Measurements from ENCODE around the gene CDH13.

The CDH13 gene

DNA sequence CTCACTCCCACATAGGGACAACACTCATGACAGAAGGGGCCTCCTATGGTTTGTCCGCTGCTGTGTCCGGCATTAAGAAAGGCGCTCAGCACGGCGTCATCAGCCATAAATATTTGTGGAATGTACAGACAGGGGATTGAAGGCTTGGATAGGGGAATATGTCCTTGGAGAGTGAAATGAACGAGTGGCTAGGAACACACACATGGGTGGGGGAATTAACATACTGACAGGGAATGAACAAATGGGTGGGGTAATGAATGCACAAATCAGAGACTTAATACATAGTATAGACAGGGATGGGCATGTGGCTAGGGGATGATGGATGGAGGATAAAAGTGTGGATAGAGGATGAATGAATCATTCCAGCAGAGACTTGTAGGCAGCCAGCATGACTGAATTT lies 1027.0 kb downstream of the CDH13 start:
- DNase-seq = no peak

DNA sequence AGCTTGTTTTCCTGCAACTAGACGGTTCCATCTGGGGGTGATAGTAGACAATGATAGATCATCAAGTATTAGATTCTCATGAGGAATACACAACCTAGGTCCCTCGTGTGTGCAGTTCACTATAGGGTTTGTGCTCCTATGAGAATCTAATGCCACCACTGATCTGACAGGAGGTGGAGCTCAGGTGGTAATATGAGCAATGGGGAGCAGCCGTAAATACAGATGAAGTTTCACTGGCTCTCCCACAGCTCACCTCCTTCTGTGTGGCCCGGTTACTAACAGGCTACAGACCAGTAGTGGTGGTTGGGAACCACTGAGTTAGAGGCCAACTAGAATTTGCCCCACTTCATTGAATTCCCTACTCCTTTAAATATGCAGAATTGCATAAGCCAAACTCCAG lies 1033.5 kb downstream of the CDH13 start:
- DNase-seq = no peak

DNA sequence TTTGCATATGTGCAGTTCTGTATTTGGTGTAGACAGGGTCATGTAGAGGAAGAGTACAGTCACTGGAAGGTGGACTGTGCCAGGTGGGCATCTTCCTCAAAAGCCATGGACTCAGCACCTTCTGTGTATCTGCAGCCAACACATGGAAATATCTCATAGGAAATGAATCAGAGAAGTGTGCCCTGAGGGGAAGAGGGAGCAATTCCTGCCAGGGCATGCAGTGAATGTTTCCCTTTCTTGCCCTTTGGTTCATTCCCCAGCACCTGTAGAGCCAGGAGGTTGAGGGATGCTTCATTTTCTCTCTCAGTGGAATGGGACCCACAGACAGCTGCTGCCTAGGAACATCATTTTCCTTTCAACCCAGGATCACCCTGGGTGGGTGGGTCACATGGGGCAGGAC lies 1034.9 kb downstream of the CDH13 start:
- DNase-seq = no peak

DNA sequence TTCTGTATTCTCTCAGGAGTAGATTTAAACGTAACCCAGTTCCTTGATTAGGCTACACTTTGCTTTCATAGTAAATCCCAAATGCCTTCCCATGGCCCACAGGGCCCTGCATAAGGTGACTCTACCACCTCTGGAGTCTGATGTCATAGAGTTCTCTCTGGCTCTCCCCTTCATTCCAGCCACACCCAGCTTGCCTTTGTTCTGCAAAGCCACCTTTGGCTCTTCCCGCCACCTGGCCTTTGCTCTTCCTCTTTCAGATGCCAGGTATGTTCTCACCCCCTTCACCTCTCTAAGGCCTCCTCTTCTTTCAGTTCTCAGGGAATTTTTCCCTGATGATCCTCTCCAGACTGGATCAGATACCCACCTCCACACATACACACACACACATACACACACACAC lies 1039.7 kb downstream of the CDH13 start:
- DNase-seq = no peak

- no peak for DNase-seq
Measured at GRCh38 chr16:83669456-83669855, 1042.7 kb downstream of the CDH13 start.

DNA sequence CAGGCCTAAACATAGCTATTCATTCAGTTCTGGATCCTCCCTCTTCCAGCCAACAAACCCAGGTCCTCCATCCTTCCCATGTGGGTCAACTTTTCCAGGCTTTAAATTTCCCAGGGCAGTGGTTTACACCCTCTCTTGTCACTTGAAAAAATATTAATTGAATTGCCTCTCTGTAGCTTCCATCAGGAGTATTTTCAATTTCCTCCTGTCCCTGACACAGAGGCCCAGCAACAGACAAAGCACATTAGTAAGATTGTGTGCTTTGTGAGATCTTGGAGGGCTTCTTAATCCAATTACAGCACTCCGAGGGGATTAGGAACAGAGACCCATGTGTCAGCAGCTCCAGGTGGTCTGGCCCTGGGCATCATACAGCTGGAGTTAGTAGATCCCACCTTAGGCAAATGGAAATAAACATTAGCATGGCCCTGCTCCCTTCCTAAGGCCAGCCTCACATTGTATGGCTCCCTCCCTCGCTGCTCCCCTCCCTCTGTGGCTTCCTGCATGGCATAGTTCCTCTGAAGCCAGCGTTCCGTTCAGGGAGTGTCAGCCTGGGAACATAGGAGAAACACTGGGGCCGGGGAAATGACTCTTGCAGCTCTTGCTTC lies 1048.3 kb downstream of the CDH13 start:
- no peak for DNase-seq

DNA sequence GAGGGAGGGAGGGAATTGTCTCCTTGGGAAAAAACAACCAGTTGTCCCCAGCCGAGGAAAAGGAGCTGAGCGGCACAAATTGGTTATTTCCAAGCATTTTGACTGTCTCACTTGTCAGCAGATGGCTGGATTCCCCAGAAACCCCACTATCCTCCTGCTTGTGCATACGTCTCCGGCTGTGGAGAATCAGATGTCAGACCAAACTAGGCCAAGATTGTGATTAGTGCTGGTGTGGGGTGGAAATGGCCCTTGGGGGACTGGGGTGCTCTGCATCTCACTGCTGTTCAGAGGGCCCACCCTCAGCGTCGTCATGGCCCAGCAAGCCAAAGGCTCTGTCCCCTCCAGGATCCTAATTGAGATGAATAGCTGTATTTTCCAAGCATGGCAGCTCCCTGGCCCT lies 1049.3 kb downstream of the CDH13 start:
- no peak for DNase-seq

DNA sequence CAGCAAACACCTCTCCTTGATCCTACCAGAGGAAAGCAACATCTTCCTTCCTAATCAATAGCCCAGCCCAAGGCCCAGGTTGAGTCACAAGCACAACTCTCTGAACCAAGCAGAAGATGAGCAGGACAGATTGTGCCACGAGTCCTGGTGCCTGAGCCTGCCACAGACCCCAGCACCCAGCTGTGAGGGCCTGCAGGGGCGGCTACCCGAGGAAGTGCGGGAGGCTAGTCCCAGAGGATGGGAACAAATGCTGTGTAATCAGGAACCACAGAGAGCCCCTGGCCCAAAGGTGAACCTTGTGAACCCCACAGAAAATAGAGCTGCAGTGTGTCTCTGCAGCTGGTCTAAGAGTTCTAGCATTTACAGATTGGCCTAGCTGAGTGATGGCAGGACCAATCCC lies 1054.2 kb downstream of the CDH13 start:
- no peak for DNase-seq

- no peak for DNase-seq
Measured at GRCh38 chr16:83681381-83681956, 1054.7 kb downstream of the CDH13 start.

DNA sequence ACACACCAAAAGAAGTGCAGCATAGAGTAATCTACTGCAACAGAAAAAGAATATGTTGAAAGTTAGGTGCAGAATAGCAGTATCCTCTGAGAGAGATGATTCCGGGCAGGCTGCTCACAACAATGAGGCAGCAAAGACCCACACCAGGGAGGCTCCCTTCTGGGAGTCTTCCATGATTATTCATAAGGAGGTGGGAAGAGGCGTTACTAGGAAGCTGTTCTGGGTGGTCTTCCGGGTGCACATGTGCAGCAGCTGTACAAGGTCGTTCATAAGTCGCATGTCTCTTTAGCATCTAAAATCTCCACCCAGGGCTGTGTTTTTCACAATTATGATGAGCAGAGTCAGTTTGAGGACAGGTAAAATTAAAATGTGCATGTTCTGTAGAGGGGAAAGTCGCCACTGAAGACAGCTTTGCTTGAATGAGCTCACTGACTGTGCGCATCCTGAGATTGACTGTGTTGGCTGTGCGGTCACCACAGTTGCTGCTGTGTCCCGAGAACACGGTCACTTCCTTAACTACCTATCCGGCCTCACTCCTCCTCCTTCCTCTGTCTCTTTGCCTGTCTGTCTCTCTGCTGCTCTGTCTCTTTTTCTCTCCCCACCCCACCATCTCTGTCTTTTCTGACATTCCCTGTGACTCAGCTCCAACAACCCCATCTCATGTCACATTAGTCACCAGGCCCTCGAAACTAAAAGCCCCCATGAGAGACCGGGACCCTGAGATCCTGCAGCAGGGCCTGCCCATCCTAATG lies 1055.5 kb downstream of the CDH13 start:
- no peak for DNase-seq

DNA sequence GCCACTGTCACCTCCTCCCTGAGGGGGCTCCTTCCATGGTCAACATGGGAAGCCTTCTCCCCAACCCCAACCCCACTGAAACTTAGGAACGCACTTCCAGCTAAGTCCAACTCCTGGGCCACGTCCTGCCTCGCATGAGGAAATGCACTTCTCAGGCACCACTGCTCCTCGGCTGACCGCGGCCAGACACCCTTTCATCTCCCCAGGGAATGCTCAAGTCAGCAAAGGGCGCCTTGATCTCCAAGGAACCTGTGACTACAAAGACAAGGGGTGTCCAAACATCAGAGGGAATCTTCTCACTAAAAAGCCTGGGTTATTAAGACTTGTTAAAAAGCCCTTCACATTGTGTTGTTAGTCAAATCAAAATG lies 1056.1 kb downstream of the CDH13 start:
- DNase-seq = no peak

GRCh38 chr16:83685615-83686165 lies 1058.9 kb downstream of the CDH13 start:
- DNase-seq = no peak

GRCh38 chr16:83686726-83687125 lies 1060.0 kb downstream of the CDH13 start:
- DNase-seq = no peak

DNA sequence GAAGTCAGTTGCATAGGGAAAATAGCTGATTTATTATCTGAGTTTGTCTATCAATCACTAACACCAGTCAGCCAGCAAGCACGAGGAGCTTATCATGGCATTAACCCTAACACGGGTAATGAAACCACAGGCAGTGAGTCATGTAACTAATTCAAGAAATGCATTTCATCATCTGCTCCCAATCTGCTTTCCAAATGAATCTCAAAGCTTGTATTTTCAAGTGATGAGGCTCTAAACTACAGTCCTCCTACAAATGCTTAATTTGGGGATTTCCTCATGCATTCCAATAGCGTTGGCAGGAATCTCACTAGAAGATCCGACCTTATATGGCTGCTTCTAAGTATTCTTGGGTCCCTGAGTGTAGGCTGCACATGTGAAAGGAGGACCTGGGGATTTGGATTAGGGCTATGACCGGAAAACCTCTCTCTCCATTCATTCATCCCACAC lies 1062.6 kb downstream of the CDH13 start:
- DNase-seq = no peak

DNA sequence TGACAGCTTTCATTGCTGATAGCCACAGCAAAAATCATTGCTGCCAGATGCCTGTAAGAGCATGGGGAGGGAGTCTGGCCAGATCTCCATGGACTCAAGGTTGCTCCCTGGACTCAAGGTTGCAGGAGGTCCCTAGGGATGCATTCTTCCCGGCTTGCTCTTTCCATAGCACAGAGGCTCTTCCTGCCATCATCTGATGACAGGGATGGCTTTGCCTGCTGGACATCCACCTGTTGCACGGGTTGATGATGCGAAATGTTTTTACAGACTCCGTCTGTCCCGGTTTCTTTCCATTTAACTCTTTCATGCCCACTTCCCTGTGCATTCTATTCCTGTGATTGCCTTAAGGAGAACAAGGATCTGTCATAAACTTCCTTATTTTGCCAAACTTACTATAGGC lies 1065.5 kb downstream of the CDH13 start:
- no peak for DNase-seq

DNA sequence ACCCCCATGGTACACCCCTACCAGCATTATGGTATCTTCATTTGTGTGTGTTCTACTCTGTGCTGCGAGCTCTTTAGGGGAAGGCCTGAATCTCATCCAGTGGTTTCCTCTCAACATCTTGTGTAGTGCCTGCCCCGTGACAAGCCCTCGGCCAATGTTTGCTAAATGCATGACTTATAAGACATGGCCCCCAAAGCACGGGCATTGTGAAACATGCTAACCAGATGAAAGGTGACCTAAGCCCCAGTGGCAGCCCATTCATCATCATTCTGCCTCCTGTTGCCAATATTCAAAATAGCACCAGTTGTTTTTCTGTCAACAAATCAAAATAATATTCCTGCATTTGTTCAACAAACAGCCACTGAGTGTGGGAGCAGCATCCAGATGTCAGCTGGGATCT lies 1072.2 kb downstream of the CDH13 start:
- DNase-seq = no peak

GRCh38 chr16:83699817-83700216 lies 1073.0 kb downstream of the CDH13 start:
- no peak for DNase-seq

DNA sequence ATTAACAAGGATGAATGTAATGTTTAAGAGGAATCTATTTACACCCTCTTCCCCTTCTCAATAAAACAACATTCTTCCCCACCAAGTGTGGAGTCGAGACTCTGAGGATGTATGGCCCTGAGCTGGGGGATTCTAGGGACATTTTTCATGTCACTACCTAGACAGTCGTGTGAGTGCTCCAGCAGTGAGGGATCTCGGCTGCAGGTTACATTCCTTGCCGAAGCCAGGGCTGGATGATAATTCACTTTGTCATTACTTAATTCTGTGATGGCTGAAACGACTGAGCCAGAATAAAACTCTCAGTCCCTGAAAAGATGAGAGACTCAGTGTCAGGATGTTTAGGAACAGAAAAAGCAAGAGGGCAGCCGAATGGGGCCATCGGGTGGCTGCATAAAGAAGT lies 1074.1 kb downstream of the CDH13 start:
- DNase-seq = no peak

DNA sequence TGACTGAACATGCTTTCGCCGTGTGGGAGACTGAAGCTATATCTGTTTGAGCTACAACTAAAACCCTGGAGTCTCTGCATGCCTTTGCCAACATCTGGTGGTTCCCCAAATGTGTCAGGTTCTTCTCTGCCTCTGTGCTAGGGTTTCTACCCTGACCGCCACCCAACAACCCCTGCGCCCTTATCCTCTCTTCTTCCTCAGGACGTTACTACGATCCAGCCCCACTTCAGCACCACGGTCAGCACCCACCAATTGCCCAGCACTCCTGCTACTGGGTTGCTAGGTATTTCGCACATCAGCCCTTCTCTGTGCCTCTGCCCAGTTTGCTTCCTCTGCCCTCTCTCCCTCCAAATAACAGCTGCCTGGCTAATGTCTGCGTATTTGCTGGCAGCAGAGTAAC lies 1074.7 kb downstream of the CDH13 start:
- no peak for DNase-seq

DNA sequence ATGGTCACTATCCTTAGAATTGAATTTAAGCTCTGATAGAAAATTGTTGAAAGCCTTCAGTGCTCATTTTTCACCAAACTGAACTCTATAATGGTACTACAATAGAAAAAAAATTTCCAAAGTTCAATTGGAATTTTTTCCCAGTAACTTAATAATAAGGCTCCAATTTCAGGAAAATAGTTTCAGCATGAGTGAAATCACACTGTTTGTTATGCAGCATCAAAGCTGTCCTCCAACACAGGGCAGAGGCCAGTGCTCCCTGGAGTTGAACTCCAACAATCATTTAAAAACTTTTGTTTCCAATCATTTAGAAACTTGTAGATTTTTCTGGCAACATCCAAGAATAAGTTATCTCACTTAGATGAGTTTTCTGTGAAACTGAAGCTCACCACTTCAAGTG lies 1077.9 kb downstream of the CDH13 start:
- no peak for DNase-seq

DNA sequence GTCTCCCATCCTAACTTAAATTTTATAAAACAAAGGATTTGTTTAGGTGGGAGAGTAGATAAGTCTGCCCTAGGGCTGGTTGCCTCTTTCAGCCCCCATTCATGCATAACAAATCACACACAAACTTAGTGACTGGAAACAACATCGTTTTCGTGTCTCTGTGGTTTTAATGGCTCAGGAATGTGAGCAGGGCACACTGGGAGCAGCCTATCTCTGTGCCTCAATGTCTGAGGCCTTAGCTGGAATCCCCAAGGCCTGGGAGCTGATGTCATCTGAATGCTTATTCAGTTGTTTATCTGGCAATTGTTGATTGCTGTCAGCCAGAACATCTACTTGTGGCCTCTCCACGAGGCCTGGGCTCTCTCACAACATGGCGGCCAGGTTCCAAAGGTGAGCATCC lies 1079.1 kb downstream of the CDH13 start:
- DNase-seq = no peak

DNA sequence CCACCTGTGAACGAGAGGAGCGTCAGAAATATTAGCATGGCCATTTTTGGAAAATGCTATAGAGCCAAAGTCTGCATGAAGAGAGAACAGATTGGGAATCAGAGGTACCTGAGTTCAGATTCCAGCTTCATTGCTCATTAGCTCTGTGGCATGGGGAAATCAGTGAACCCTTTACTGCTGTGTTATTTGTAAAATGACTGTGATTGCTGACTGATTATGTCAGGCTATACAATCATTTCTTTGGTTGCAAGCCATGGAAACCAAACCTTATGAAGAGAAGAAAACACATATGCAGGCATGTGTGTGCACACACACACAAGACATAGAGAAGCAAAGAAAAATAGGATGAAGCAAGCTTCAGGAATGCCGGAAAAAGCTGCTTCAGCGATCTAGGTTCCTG lies 1079.6 kb downstream of the CDH13 start:
- no peak for DNase-seq

DNA sequence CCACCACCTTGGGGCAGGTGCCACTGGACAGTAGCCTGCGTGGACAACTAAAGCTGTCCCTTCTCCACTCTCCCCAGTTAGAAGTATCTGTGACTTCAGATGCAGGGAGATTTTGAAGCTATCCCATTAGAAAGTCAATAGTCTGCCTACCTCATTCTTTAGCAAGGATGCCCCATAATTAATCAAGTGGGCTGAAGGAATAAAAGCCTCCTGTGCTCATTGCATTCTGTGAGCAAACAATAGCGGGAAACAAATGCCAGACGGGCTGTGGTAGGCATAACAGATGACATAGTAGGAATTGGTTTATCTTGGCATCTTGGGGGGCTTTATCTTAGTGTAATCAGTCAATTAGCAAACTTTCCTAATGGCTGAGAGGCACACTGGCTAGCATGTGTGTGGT lies 1084.3 kb downstream of the CDH13 start:
- no peak for DNase-seq

- no peak for DNase-seq
Measured at GRCh38 chr16:83713597-83713996, 1086.8 kb downstream of the CDH13 start.

All from activated naive CD4-positive, alpha-beta T cell treated with anti-CD3 and anti-CD28 coated beads, Interleukin-2, amount 50 U/mL, for 16 hours (primary cell).